Stimulated activated naive CD8-positive, alpha-beta T cell treated with anti-CD3 and anti-CD28 coated beads, Interleukin-15, Interleukin-2, amounts not matched to agents 100 ng/mL and 50 ng/mL, for 24 hours (primary cell): ENCODE results near the gene COL27A1.
"Not testable (repeated sequence)": the region's sequence is repeated elsewhere in the genome, so short reads cannot be mapped to it uniquely, and the experiment has no call there.

ENCODE experiments used
- H3K27ac Mint-ChIP-seq: one replicate; pipeline ENCODE4 v1.8.0; 2021; ENCODE audit warnings: mild to moderate bottlenecking, mixed read lengths
- H3K27me3 Mint-ChIP-seq: one replicate; pipeline ENCODE4 v1.8.0; 2021; ENCODE audit warnings: mixed read lengths
- H3K36me3 Mint-ChIP-seq: one replicate; pipeline ENCODE4 v1.8.0; 2021; ENCODE audit warnings: low read depth, mixed read lengths
- H3K4me1 Mint-ChIP-seq: one replicate; pipeline ENCODE4 v1.8.0; 2021; ENCODE audit warnings: low read depth, mixed read lengths
- H3K4me3 Mint-ChIP-seq: one replicate; pipeline ENCODE4 v1.8.0; 2021; ENCODE audit warnings: mild to moderate bottlenecking, mixed read lengths
- H3K9me3 Mint-ChIP-seq: one replicate; pipeline ENCODE4 v1.8.0; 2021; ENCODE audit warnings: mixed read lengths

Gene COL27A1

DNA sequence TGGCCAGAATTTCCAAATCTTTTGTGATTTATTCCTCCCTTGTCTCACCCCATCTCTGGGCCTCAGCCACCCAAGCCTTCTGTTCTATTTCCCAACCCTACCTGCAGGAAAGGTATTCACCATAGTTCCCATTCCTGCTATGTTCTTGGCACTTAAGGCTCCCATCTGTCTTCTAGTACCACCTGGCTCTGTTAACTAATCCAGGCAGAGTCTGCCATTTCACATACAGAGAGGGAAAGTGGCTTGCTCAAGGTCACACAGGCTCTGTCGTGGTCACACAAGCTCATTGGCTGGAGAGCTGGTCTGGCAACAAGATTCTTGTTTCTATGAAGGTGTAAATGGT is 35.2 kb downstream of the COL27A1 start:
- Mint-ChIP-seq H3K27ac (no peak overlapping the region), H3K4me3 (no peak overlapping the region), H3K4me1 (no peaks in the 10 kb centered on the region), H3K9me3 (no peaks in the 10 kb centered on the region), H3K27me3 (no peaks in the 10 kb centered on the region), H3K36me3 (no peaks in the 10 kb centered on the region)

DNA sequence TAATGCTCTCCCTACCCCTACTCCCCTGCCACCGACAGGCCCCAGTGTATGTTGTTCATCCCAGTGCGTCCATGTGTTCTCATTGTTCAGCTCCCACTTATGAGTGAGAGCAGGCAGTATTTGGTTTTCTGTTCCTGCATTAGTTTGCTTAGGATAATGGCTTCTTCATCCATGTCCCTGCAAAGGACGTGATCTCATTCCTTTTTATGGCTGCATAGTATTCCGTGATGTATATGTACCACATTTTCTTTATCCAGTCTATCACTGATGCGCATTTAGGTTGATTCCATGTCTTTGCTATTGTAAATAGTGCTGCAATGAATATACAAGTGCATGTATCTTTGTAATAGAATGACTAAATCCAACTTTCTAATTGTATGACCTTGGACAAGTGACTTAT is 36.1 kb downstream of the COL27A1 start:
- H3K36me3 Mint-ChIP-seq, H3K27ac Mint-ChIP-seq, H3K4me1 Mint-ChIP-seq, H3K9me3 Mint-ChIP-seq, H3K27me3 Mint-ChIP-seq, H3K4me3 Mint-ChIP-seq: not testable (repeated sequence)

DNA sequence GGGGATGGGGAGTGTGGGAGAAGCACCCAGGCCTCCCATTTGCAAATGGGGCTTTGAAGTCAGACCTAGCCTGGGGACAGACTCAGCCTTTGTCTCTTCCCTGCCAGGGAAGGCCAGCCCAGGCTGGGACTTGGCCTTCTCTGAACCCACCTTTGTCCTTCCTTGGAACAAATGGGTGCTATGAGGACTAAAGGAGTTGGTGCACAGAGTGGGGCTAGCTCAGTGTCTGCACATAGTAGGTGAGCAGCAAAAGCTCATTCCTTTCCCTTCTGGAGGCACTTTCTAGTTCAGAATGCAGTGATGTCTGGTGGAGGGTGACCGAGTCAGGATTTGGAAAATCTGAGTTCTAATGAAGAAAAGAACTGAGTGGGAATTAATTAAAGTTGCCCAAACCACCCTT is 37.2 kb downstream of the COL27A1 start:
- H3K9me3 Mint-ChIP-seq: no peaks in the 10 kb centered on the region
- no peaks in the 10 kb centered on the region for H3K36me3 Mint-ChIP-seq
- no peak overlapping the region for H3K4me3 Mint-ChIP-seq
- H3K27ac Mint-ChIP-seq: no peak overlapping the region
- no peaks in the 10 kb centered on the region for H3K27me3 Mint-ChIP-seq
- H3K4me1 Mint-ChIP-seq: no peaks in the 10 kb centered on the region

DNA sequence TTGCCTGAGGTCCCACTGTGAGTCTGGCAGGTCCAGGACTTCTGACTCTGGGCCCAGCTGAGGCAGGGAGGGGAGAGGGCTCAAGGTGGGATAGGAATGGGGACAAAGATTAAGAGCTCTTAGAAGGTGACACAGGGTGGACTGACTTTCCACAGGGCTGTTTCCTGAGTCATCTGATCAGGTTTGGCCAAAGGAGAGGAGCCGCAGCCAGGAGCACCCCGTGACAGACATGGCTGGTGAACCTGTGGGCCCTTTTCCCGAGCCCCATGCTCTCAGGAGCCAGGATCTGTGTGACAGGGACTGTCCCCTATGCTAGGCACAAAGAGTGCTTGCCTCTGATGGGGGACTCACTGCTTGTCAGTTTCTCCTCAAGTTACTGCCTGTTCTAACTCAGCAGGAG is 37.8 kb downstream of the COL27A1 start:
- H3K9me3 Mint-ChIP-seq: no peaks in the 10 kb centered on the region
- no peaks in the 10 kb centered on the region for H3K27me3 Mint-ChIP-seq
- no peaks in the 10 kb centered on the region for H3K36me3 Mint-ChIP-seq
- no peak overlapping the region for H3K4me3 Mint-ChIP-seq
- H3K27ac Mint-ChIP-seq: no peak overlapping the region
- no peaks in the 10 kb centered on the region for H3K4me1 Mint-ChIP-seq

DNA sequence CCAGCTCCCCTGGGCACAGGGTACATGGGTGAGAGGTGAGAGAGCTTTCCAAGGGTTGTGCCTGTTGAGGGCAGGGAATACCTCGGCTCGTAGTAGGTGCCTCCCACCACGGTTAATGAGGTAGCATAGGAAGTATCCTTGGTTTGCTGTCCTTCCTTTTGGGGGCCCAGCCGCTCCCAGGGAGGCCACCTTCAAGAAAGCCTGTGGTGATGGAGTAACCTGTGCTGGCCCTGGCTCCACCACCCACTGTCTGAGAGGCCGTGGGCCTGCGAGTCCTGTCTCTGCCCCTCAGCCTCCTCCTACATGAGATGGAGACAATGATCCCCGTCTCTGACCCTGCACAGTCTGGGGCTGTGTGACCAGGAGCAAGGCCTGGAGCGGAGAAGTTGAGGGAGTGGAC is 40.8 kb downstream of the COL27A1 start:
- Mint-ChIP-seq H3K27ac (no peak overlapping the region), H3K4me1 (no peaks in the 10 kb centered on the region), H3K9me3 (no peaks in the 10 kb centered on the region), H3K4me3 (no peak overlapping the region), H3K27me3 (no peaks in the 10 kb centered on the region), H3K36me3 (no peaks in the 10 kb centered on the region)

DNA sequence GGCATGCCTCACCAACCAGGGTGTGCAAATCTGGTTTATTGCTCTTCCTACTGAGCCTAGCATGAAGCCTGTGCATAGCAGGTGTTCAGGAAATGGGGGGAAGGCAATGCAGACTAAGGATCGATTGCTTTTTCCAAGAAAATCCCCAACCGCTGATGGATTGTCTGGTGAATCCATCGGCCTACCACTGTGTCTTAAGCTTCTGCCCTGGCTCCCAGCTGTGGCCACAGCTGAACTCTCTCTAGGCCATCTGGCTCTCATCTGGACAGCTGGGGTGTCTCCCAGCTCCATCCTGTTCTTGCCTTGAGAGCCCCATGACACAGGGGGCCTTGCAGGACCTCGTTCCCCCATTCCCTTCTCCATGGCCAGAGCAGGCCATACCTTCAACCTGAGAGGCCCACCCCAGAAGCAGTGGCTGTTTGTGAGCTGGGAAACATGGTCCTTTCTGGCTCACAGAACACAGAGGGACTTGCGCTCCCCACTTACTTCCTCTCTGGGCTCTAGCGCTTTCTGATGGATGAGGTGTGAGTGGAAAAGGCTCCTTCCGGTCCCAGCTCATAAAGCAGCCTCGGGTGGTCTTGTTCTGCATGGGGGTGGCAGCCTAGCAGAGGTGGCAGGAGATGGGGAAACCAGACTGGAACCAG is 41.8 kb downstream of the COL27A1 start:
- Mint-ChIP-seq H3K4me3 (no peak overlapping the region), H3K27ac (no peak overlapping the region), H3K4me1 (no peaks in the 10 kb centered on the region), H3K27me3 (no peaks in the 10 kb centered on the region), H3K9me3 (no peaks in the 10 kb centered on the region), H3K36me3 (no peaks in the 10 kb centered on the region)

DNA sequence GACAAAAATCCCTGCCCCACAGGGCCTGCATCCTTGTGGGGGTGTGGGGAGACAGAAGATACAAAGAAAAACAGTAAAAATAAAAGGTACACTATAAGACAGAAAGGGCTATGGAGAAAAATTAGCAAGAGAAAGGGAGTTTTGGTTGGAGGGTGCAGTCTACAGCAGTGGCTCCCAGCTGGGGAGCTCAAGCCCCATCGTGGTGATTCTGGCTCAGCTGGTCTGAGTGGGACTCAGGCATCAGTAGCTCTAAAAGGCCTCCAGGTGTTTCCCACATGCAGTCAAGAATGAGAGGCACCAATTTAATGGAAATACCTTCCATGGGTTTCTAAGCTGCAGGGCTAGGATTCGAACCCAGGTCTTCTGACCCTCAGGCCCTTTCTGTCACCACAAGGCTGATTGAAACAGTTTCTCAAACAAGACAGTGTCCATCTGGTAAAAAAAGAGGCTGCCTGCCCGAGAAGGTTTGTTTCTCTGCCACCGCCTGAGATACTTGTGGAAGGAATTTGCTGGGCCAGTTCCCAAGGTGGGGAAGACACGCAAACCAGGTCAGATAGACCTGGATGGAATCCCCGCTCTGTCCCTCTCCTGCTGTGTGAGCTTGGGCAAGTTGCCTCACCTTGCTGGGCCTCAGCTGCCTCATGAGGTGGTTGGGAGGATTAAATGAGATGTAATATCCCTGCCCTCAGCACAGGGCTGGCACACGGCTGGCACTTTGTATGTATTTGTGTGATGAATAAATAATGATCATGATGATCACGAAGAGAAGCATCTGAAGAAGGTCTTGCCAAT is 43.1 kb downstream of the COL27A1 start:
- Mint-ChIP-seq H3K27me3 (no peaks in the 10 kb centered on the region), H3K27ac (no peak overlapping the region), H3K4me3 (no peak overlapping the region), H3K9me3 (no peaks in the 10 kb centered on the region), H3K4me1 (no peaks in the 10 kb centered on the region), H3K36me3 (no peaks in the 10 kb centered on the region)

DNA sequence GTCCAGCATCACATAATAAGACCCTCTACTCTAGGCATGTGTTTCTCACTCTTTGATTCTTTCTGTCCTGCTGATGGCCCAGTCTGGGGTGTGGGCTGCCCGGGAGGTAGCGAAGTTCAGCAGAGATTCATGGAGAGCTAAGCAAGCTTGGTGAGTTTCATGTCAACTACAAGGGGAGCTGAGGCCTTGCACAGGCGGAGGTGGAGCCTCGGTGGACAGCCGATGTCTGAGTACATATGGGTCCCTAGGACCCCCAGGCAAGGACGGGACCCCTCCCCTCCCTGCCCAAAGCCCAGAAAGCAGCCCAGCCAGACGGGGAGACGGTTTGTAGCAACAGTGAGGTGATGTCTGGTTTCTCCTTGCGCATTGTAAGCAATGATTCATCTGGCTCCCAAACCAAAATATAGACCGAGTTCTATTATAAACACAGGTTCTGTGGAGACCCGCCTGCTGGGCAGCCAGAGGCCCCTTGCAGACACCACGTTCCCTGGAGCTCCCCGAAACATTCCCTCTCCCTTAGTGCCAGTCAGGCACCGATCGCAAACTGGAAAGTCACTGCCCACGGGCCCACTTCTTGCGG is 45.5 kb downstream of the COL27A1 start:
- Mint-ChIP-seq H3K27ac (no peak overlapping the region), H3K27me3 (no peaks in the 10 kb centered on the region), H3K4me1 (no peaks in the 10 kb centered on the region), H3K4me3 (no peak overlapping the region), H3K36me3 (no peaks in the 10 kb centered on the region), H3K9me3 (no peaks in the 10 kb centered on the region)

DNA sequence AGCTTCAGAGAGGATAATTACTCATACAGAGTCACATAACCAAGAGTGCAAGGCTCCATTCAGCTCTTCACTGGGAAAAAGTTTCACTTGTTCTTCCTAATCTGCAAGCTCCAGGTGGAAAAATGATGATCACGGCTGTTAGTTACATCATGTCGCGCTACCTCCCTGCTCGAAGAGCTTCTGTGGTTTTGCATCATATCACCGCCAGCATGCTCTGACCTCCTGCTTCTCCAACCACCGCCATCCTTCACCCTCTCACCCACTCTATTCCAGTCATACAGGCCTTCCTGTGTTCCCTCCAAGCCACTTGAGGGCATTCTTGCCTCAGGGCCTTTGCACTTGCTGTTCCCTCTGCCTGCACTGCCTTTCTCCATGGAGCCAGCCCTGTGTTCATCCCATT is 47.1 kb downstream of the COL27A1 start:
- Mint-ChIP-seq H3K27ac (no peak overlapping the region), H3K4me3 (no peak overlapping the region), H3K4me1 (no peaks in the 10 kb centered on the region), H3K9me3 (no peaks in the 10 kb centered on the region), H3K27me3 (no peaks in the 10 kb centered on the region), H3K36me3 (no peaks in the 10 kb centered on the region)

DNA sequence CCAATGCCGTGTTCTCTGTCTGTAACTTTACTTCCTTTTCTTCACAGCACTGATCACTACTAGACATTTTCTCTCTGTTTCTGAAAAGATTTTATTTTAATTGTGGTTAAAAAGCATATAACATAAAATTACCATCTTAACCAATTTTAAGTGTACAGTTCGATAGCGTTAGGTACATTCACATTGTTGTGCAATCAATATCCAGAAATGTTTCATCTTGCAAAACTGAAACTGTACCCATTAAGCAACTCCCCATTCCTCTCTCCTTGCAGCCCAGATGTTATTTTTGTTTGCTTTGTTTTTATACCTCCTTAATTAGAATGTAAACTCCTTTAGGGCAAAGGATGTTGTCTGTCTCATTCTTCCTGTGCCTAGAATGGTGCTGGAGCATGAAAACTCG is 47.5 kb downstream of the COL27A1 start:
- no peaks in the 10 kb centered on the region for H3K4me1 Mint-ChIP-seq
- no peaks in the 10 kb centered on the region for H3K36me3 Mint-ChIP-seq
- H3K4me3 Mint-ChIP-seq: no peak overlapping the region

DNA sequence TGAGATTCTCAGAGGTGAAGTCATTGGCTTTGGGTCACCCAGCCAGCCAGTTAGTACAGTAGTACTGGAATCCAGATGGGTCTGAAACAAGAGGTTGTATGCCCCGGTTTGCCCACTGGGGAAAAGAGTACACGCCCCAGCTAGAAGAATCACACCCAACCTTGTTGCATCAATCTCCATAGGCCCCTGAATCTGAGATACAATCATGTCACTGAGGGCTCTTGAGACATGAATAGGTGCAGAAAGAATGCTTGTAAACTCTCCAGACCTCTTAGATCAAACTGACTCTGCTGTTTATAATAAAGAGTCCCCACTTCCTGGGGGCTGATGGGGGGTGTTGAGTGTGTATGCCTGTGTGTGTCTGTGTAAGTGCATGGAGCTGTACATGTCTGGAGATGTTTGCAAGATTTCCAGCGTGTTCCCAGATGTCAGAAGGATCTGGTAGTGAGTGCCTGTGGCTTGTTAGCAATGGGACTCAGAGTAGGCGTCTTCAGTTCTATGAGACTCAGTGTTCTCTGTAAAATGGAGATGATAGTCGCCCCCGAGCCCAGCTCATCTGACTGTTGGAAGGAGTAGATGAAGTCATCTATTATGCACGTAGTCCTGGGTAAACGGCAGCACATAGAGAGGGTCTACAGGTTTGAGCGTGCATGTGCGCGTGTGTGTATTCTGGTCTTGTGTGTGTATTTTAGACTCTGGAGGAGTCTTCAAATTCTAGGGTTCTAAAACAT is 48.2 kb downstream of the COL27A1 start:
- no peaks in the 10 kb centered on the region for H3K9me3 Mint-ChIP-seq
- H3K27ac Mint-ChIP-seq: no peak overlapping the region
- H3K27me3 Mint-ChIP-seq: no peaks in the 10 kb centered on the region
- no peaks in the 10 kb centered on the region for H3K36me3 Mint-ChIP-seq
- H3K4me3 Mint-ChIP-seq: no peak overlapping the region
- no peaks in the 10 kb centered on the region for H3K4me1 Mint-ChIP-seq

More for the DNA sequence above, 47.5 kb downstream of the COL27A1 start:
- H3K27me3 Mint-ChIP-seq: no peaks in the 10 kb centered on the region
- no peaks in the 10 kb centered on the region for H3K9me3 Mint-ChIP-seq
- no peak overlapping the region for H3K27ac Mint-ChIP-seq

DNA sequence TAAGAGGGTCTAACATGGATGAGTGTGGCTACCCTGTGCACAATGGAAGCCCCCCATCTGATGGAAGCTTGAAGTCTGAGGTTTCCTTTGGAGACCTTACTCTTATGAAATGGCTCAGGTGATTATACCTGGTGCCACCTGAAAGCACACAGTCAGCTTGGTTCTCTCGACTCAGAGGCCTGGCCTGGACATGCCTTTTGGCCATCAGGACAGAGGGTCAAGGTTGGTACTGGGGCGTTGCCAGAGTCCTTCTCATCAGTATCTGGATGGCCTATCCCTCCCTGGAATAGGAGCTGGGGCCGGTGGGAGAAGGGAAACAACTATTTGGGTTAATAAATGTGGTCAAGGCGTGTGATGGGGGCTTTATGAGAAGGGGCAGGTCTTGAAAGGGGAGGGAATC is 48.9 kb downstream of the COL27A1 start:
- H3K9me3 Mint-ChIP-seq: no peaks in the 10 kb centered on the region
- no peaks in the 10 kb centered on the region for H3K4me1 Mint-ChIP-seq
- no peaks in the 10 kb centered on the region for H3K36me3 Mint-ChIP-seq
- no peaks in the 10 kb centered on the region for H3K27me3 Mint-ChIP-seq
- H3K27ac Mint-ChIP-seq: no peak overlapping the region
- no peak overlapping the region for H3K4me3 Mint-ChIP-seq

DNA sequence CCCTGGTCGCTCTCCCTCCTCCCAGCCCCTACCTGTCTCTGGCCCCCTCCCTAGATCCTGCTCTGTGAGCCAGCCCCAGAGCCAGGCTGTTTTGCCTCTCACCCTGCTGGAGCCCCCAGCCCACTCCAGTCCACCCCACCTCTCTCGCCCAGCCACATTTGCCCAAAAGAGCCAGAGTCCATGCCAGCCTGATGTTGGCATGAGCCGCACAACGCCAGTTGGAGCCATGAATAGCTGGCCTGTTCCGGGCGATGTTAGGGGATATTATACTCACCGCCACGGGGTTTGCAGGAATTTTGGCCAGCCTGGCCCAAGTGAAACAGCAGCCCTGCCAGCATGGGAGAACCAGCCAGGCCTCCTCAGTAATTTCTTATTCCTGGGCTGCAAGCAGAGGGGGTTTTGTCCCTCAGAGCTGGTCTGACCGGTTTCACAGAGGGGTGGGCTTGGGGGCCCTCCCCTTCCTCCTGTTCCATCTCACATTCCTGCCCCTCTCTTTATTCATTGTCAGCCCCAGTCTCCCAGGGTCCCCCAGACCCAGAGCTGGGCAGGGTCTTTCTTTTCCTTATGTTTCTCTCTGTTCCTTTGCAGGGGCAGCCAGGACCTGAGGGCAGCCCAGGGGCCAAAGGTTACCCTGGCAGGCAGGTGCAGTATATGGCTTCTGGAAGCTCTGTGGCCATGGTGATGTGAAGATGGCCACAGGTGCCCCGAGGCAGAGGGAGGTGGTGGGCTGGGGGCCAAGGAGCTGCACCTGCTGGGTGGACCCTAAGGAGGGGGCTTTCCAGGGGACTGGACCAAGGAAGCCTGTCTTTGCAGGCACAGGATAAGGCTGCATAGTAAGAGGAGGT is 50.1 kb downstream of the COL27A1 start:
- H3K4me1 Mint-ChIP-seq: no peaks in the 10 kb centered on the region
- no peaks in the 10 kb centered on the region for H3K9me3 Mint-ChIP-seq
- no peaks in the 10 kb centered on the region for H3K27me3 Mint-ChIP-seq
- H3K27ac Mint-ChIP-seq: no peak overlapping the region
- no peak overlapping the region for H3K4me3 Mint-ChIP-seq
- no peaks in the 10 kb centered on the region for H3K36me3 Mint-ChIP-seq

DNA sequence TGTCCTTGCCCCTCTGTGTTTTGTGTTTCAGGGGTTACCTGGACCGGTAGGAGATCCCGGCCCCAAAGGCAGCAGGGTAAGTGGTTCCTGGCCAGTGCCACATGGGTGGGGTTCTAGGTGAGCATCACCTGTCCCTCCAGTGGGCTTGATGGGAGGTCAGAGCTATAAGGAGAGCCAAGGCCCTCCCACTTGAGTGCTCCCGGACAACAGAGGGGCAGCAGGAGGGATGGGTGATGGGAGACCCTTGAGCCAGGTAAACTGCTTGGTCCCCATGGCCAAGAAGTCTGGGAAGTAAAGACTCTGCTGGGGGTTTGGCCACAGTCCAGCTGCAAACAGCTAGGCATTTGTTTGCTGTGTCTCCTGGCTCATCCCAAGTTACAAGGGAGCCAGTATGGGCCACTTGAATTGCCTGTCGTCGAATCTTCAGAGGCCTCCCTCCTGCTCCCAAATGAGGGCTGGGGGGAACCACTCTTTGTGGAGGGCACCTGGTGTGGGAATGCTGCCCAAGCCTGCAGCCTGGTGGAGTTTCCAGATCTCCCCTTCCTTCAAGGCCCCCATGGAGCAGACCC is 51.0 kb downstream of the COL27A1 start:
- Mint-ChIP-seq H3K4me3 (no peak overlapping the region), H3K4me1 (no peaks in the 10 kb centered on the region), H3K27ac (no peak overlapping the region), H3K9me3 (no peaks in the 10 kb centered on the region), H3K27me3 (no peaks in the 10 kb centered on the region), H3K36me3 (no peaks in the 10 kb centered on the region)
